Cerebellar cortex (tissue), 1 donor: ENCODE results near the gene DNMT1.
"Not testable (repeated sequence)": the region's sequence is repeated elsewhere in the genome, so short reads cannot be mapped to it uniquely, and the experiment has no call there.

Experiments used
- DNase-seq: peaks from one replicate; pipeline ENCODE4 v3.0.0-alpha.2; 2015; ENCODE audit warnings: low spot score

The DNMT1 gene

DNA sequence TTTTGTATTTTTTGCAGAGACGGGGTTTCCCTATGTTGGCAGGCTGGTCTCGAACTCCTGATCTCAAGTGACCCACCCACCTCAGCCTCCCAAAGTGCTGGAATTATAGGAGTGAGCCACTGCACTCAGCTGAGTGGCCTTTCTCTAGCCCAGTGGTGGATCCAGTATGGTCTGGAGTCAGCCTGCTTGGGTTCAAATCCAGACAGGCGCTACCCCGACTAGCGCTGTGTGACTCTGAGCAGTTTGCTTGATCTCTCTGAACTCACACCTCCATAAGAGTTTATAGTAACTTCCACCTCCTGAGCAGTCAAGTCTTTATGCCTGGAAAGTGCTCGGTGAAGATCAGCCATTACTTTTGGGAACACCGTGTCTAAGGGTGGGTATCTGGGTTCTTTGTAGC is 25.9 kb upstream of the DNMT1 start:
- DNase-seq = no peak

DNA sequence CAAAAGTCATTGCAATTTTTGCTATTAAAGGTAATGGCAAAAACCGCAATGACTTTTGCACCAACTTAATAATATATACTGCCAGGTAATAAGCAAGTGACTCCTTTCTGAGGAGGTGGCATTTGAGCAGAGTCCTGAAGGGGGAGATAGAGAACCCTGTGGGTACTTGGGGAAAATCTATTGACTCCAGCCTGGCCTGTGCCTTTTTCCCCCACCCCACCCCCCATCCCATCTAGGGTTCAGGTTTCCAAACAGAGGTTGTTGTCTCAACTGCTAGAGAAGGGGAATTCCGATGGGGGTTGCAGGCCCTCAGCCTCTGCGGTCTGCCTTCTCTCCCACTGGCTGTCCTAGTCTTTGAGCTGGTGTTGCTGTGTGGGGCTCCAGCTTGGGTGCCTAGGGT is 24.9 kb upstream of the DNMT1 start:
- peak; percentile 33 for DNase-seq

DNA sequence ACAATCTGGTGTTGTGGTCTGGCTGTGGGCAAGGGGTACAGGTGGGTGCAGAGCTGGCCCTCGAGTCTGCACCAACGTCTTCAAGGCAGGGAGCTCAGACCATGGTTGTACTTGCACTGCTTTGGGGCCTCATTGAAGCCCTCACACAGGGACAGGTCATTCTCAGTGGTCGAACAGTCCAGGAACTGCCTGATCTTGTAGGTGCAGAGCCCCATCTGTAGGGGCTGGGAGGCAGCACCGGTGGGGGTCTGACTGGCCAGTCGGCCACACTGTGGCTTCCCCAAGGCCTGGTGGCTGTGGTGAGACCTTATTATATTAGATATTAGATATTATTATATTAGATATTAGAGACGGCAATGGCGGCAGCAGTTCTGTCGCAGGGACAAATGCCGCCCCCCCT is 22.3 kb upstream of the DNMT1 start:
- DNase-seq = no peak

DNA sequence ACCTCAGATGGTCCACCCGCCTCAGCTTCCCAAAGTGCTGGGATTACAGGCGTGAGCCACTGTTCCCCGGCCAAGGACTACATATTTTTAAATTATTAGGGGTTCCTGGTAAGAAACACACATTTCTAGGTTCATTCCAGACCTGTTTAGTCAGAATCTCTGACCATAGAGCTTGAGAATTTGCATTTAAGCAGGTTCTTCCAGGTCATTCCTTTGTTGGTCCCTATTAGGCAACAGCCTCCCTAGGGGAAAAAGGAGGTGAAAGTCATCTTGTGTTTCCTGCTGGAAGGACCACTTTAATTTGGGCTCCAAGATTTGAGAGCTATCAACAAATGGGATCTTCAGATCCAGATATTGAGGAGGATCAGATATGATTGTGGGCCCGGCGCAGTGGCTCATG is 20.0 kb upstream of the DNMT1 start:
- no peak for DNase-seq

DNA sequence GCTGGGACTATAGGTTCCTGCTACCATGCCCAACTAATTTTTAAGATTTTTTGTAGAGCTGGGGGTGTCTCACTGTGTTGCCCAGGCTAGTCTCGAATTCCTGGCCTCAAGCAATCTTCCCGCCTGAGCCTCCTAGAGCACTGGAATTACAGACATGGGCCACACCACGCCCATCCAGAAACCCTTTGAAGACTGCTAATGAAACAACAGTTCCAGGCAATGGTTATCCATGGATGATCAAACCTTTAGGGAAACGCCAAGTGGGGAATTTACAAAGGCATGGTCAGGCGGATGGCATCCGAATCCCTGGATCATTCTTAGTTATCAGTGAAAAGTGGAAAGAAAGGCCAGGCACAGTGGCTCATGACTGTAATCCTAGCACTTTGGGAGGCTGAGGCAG is 16.9 kb upstream of the DNMT1 start:
- no peak for DNase-seq

DNA sequence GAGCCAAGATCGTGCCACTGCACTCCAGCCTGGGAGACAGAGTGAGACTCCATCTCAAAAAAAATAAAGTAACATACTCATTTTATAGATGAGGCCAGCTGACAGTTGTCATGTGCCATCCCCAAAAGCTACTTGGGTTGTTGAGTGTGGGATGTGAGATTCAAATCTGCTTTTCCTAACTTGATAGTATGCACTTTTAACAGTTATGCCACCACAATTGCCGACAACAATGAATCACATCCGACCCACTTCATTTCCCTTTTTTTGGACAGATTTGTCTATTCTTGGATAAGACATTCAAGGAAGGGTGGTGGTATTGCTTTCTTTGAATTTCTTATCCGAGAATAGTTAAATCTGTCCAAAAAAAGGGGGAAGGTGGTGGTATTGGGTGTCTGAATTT is 16.3 kb upstream of the DNMT1 start:
- DNase-seq = no peak

DNA sequence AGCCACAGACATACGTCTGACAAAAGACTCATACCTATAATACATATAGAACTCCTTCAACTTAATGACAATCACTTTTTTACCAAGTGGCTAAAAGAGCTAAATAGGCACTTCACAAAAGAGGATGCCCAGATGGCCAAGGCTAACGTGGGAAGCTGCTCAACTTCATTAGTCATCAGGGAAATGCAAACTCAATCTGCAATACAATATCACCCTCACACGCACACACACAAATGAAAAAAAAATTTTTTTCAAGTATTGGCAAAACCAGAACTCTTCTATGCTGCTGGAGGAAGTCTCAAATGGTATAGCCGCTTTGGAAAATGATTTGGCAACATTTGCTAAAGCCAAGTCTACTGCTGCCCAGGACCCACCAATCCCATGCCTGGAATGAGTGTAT is 14.6 kb upstream of the DNMT1 start:
- no peak for DNase-seq

DNA sequence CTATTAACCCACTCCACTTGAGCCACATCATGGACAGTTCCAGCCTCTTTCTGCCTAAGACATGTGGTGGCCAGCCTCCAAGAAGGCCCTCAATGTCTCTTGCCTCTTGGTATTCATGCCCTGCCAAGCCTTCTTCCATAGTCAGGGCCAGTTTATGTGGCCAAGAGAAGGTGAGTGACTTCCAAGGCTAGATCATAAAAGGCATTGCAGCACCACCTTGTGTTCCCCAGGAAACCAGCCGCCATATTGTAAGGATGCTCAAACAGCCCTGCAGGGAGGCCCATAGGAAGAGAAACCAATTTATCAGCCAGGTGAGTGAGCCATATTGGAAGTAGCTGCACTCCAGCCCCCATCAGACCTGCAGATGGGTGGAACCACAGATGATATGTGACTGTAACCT is 12.3 kb upstream of the DNMT1 start:
- no peak for DNase-seq

DNA sequence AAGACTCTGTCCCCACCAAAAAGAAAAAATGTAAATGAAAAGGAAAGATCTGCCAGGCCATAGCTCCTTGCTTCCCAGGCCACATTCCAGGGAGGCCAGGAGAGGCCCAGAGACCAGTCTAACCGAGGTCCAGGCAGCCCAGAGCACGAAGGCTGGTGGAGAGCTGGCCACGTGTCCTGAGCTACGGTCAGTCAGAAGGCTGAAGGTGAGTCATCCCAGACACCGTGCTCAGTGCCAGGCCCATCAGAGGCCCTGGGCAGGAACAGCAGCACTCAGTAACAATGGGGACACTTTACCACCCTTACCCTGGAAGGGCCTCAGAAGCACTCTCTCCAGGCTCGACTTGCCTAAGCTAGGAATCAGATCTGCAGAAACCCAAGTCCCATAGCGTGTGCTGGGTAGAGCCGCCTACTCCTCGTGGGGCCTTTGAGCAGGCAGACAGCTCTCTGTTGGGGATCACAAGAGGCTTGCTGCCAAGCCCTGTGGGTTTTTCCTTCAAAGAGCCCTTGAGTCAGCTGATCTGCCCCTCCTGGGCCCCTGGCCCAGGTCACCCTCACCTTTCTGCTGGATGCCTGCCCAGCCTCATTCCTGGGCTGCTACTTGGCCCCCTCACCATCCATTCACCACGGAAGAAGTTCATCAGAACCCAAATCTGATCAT is 11.6 kb upstream of the DNMT1 start:
- DNase-seq = no peak

DNA sequence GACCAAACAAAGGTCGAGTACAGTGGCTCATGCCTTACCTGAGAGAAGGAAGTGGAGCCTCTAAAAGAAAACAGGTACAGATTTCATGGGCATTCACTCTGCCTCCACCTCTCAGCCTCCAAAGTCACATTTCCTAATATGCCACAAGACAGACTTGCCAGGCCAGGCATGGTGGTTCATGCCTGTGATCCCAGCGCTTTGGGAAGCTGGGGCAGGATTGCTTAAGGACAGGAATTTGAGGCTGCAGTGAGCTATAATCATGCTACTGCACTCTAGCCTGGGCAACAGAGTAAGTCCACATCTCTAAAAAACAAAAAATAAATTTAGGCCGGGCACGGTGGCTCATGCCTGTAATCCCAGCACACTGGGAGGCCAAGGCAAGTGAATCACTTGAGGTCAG is 10.9 kb upstream of the DNMT1 start:
- no peak for DNase-seq

DNA sequence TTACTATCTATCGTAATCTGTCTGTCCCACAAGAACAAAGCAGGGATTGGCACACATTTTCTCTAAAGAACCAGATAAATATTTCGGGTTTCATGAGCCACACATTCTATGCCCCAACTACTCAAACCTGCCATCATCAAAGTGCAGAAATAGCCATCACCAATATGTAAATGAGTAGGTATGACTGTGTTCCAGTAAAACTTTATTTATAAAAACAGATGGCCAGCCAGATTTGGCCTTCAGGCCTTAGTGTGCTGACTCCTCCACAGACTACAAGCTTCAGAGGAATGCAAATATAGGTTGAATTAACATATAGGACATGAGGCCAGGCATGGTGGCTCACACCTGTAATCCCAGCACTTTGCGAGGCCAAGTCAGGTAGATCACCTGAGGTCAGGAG is 8.9 kb upstream of the DNMT1 start:
- DNase-seq = no peak

DNA sequence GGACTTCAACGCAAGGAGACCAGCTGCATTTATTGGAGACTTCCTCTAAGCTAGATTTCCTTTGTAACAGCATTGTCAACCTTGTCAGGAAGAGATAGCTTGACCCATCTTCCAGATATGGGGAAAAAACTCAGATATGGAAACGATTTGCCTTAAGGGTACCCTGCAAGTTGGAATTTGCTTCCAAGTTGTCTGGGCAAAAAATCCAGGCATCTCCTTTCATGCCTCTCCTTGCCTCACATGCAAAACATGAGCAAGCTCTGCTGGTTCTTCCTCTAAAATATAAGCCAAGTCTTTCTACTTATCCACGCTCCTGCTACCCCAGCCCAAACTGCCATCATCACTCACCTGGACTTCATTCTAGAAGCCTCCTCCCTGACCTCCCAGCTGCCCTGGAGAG is 6.4 kb upstream of the DNMT1 start:
- DNase-seq = no peak

DNA sequence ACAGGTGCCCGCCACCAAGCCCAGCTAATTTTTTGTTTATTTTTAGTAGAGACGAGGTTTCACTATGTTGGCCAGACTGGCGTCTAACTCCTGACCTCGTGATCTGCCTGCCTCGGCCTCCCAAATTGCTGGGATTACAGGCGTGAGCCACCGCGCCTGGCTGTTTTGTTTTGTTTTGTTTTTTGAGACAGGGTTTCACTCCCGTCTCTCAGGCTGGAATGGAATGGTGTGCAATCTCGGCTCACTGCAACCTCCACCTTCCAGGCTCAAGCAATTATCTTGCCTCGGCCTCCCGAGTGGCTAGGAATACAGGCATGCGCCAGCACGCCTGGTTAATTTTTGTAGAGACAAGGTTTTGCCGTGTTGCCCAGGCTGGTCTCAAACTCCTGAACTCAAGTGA is 5.3 kb upstream of the DNMT1 start:
- not testable (repeated sequence) for DNase-seq

DNA sequence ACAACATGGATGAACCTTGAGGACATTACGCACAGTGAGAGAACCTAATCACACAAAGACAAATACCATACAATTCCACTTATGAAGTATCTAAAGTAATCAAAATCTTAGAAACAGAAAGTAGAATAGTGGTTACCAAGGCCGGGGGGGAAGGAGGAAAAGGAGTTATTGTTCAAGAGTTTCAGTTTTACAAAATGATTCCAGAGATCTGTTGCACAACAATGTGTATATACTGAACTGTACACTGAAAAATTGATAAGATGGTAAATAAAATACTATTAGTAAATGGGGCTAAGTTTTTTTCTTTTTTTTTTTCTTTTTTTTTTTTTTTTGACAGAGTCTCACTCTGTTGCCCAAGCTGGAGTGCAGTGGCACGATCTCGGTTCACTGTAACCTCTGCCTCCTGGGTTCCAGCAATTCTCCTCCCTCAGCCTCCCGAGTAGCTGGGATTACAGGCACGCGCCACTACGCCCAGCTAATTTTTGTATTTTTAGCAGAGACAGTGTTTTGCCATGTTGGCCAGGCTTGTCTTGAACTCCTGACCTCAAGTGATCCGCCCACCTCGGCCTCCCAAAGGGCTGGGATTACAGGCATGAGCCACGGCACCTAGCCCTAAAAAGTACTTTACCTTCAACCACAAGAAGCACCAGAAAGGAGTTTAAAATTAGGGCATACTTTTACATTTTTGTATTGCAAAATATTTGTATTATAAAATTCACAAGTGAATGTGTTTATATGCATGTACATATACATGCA is 4.3 kb upstream of the DNMT1 start:
- DNase-seq = not testable (repeated sequence)

DNA sequence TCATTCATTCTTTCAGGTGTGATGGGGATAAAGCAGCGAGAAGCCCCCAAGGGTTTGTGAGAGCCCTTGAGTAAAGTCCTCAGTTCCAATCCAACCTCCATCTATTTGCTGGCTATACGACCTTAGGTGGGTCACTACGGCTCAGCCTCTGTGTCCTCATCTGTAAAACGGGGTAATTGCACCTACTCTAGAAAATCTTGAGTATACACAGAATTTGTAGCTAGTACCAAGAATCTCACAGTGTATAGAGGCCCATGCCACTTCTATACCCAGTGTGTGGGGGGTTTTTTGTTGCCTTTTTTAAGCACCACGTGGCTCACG is 406 bp upstream of the DNMT1 start:
- DNase-seq = no peak

DNA sequence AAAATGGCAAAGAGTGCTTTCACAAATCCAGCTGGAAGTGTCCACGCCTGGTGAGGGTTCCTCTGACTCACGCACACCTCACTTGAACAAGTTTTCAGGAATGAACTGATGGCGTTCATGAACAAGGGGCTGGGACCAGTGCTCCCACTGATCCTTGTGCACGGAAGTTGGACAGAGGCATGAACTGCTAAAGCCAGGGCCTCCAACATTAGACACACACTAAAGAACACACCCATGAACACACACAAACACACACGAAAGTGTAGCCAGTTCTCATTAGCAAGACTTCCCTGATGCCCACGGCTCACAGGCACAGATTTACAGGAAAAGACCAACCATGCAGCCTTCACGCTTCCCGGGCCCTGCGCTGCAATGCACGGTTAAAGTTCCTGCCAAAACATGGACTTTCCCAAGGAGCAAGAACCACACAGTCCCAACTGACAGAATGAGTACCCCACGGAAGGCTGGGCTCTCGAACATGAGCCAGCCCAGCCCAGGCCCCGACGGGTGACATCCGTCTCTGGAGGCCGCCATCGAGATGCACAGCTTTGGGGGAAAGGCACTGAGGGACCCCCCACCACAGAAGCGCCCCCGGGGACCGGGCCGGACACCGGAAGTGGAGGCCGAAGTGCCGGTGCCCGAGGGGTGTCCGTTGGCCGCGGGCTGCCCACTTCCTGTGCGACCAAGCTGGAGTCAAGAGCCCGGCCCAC is 808 bp downstream of the DNMT1 start:
- no peak for DNase-seq

DNA sequence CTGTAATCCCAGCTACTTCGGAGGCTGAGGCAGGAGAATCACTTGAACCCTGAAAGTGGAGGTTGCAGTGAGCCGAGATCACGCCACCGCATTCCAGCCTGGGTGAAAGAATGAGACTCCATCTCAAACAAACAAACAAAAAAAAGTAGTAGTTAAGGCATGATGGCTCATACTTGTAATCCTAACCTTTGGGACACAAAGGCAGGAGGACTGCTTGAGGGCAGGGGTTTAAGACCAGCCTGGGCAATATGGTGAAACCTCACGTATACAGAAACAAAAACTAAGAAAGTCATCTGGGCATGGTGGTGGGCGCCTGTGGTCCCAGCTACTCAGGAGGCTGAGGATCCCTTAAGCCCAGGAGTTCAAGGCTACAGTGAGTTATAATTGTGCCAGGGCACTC is 1.8 kb downstream of the DNMT1 start:
- DNase-seq = no peak

DNA sequence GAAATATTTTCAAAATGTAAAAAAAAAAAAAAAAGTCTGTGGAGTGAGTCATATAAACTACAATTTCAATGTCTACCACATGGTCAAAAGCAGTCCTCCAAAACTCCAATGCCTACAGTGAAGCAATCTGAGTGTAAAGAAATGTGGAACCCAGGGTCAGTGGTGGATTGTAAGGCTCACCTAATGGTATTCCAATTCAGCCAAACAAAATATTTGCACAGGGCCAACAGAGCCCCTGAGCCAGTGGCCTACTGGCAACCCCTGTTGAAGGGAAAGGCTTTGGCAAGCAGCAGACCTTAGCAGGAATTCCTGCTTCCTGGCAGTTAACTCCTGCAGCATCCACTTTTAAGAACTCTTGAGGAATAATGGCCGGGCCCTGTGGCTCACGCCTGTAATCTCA is 3.4 kb downstream of the DNMT1 start:
- no peak for DNase-seq

DNA sequence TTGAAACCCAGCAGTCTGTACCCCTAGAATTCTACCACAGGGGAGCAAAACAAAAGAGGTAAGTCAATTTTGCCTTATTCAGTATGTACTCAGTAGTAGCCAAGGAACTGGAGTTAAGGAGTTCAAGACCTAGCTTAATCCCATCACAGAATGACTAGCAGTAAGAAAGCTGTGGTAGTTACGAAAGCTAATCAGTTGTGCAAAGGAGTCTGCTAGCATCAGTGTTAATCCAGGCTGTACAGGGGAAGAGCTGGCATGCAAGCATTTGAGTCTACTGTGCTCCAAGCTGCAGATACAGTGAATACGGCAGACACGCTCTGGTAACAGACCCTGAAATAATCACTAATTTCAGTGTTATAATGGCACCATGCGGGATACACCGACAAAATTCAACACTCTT is 4.7 kb downstream of the DNMT1 start:
- DNase-seq = no peak

DNA sequence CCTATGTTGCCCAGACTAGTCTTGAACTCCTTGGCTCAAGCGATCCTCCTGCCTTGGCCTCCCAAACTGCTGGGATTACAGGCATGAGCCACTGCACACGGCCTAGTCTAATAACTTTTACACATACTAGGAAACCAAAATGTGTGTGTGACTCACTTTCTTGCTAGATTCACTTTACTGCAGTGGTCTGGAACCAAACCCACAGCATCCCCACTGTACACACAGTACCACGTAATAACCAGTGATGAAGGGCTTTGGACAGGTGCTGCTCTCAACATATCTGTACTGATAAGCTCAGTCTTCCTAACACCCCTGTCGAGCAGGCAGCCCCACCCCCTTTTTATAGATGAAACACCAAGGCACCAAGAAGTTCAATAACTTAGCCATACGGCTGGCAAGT is 5.1 kb downstream of the DNMT1 start:
- no peak for DNase-seq

DNA sequence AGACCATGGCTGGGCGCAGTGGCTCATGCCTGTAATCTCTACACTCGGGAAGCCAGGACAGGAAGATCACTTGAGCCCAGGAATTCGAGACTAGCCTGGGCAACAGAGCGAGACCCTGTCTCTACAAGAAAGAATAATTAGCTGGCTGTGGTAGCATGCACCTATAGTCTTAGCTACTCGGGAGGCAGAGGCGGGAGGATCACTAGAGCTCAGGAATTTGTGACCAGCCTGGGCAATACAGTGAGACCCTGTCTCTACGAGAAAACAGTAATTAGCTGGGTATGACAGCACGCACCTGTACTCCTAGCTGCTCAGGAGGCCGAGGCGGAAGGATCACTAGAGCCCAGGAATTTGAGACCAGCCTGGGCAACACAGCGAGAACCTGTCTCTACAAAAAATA is 7.4 kb downstream of the DNMT1 start:
- no peak for DNase-seq

DNA sequence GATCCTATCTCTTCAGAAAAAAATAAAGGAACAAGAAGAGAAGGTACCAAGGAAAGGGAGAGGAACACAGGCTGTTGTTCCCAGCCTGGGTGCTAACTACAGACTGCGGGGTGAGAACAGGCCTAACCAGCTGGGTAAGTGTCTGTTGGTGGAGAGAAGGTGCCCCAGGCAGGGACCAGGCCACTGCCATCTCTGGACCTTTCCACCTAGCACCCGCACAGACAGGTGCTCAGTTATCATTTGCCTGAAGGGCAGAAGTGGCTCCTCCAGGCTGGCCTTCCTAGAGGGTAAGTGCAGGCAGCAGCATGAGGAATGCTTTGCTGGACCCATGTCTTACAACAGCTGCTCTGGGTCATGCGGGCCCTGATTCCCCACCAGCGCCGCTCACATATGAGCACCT is 10.1 kb downstream of the DNMT1 start:
- DNase-seq = no peak

DNA sequence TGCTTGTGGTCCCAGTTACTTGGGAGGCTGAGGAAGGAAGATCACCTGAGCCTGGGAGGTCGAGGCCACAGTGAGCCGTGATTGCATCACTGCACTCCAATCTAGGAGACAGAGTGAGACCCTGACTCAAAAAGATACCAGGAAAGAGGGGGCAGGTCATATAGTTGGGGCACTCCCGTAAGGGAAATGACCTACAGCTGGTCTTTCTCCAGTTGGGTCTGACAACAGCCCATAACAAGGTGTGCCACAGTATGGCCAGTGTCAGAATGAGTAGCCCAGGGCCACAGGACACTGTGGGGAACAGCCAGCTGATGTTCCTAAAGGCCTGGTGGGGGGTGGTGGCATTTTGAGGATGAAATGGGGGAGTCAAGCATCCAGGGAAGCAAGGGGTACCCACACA is 10.8 kb downstream of the DNMT1 start:
- DNase-seq = no peak

DNA sequence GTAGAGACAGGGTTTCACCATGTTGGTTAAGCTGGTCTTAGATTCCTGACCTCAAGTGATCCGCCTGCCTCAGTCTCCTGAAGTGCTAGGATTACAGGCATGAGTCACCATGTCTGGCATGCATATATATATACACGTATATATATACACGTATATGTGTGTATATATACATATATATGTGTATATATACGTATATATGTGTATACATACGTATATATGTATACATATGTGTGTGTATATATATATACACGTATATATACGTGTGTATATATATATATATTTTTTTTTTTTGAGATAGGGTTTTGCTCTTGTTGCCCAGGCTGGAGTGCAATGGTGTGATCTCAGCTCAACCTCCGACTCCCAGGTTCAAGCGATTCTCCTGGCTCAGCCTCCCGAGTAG is 11.9 kb downstream of the DNMT1 start:
- DNase-seq = no peak
